ENCODE data around the gene SERPINB13. TPM values are rescaled to one million over a fixed set of nuclear protein-coding genes. Genes with fewer than 3 reads are reported as not detected.

SERPINB13 gene, protein sequence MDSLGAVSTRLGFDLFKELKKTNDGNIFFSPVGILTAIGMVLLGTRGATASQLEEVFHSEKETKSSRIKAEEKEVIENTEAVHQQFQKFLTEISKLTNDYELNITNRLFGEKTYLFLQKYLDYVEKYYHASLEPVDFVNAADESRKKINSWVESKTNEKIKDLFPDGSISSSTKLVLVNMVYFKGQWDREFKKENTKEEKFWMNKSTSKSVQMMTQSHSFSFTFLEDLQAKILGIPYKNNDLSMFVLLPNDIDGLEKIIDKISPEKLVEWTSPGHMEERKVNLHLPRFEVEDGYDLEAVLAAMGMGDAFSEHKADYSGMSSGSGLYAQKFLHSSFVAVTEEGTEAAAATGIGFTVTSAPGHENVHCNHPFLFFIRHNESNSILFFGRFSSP
- not detected in 2 replicates for total RNA-seq

GRCh38 chr18:63586966-63587365 is at the start of gene SERPINB13:
Gene SERPINB13 (plus strand): TSS chr18:63587343. CDS start chr18:63588668, 1,325 bp downstream.

DNA sequence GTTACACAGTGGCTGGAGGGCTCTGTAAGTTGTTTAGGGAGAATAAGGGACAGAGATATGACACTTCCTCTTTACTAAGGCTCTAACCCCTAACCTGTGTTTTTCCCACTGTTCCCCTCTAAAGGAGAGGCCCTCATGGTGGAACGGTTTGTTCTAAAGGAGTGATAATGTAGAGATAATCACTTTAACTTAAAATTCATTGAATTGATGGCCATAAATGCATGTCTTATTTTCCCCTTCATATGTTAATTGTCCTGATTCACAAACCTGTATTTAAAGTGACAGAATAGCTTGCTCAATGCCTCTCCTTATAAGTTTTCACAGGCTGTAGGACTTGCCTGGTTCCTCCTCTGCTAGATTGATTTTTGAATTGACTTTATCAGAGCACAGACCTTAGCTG is 45.1 kb upstream of the SERPINB13 start, which contains the start of gene SERPINB12:
Gene SERPINB12, plus strand, starts transcription at position 301 of the 400 bp plus-strand sequence. CDS start 13,791 bp downstream, outside the sequence.

GRCh38 chr18:63644142-63644541 is 57.0 kb downstream of the SERPINB13 start, which contains the start of gene SERPINB4:
Gene SERPINB4 (minus strand): TSS chr18:63644256. CDS start chr18:63643577, 679 bp downstream.

Other genes with a start within 250 kb of the SERPINB13 start
- 25.2 and 35.2 TPM in 2 replicates for gene KDSR, start 220.1 kb upstream of the SERPINB13 start, total RNA-seq
- gene VPS4B, start 164.9 kb upstream of the SERPINB13 start, total RNA-seq, result 29.3 and 30.3 TPM in 2 replicates
- gene SERPINB5, start 110.4 kb upstream of the SERPINB13 start, total RNA-seq, result not detected in 2 replicates
- gene SERPINB12, start 45.0 kb upstream of the SERPINB13 start, total RNA-seq, result not detected in 2 replicates
- not detected in 2 replicates for gene SERPINB4, start 56.9 kb downstream of the SERPINB13 start, total RNA-seq
- not detected in 2 replicates for gene SERPINB3, start 74.5 kb downstream of the SERPINB13 start, total RNA-seq
- gene SERPINB11, start 115.6 kb downstream of the SERPINB13 start, total RNA-seq, result not detected in 2 replicates
- not detected in 2 replicates for gene SERPINB7, start 188.1 kb downstream of the SERPINB13 start, total RNA-seq

Measured in mammary microvascular endothelial cell (primary cell).